Stimulated activated CD4-positive, alpha-beta T cell treated with anti-CD3 and anti-CD28 coated beads, TNF-alpha, amount 100 ng/mL, for 48 hours (primary cell): ENCODE measurements around the gene KIF22.
A peak's percentile ranks its signal among the peaks of the same experiment; 100 is the strongest.
"Not testable (repeated sequence)": the region's sequence is repeated elsewhere in the genome, so short reads cannot be mapped to it uniquely, and the experiment has no call there.

Experiments
- DNase-seq, 3 donors: peaks; one replicate each; pipeline ENCODE4 v3.0.0-alpha.2; 2020; ENCODE audit warnings: low read depth in 3 of 3

The KIF22 gene

DNA sequence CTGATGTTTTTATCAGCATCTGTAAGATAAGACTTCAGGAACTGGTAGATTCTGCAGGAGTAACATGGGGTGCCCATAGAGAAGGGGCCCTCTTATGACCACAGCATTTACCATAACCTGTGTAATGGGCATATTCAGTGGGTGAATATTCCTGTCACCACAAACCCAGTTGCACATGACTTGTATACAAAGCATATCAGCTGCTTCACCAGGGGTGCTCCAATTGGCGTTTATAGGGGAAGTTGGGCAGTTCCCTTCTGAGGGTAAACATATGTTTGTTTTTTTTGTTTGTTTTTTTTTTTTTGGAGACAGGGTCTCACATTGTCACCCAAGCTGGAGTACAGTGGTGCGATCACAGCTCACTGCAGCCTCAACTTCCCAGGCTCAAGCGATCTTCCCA lies 24.0 kb upstream of the KIF22 start:
- DNase-seq, result no peak

DNA sequence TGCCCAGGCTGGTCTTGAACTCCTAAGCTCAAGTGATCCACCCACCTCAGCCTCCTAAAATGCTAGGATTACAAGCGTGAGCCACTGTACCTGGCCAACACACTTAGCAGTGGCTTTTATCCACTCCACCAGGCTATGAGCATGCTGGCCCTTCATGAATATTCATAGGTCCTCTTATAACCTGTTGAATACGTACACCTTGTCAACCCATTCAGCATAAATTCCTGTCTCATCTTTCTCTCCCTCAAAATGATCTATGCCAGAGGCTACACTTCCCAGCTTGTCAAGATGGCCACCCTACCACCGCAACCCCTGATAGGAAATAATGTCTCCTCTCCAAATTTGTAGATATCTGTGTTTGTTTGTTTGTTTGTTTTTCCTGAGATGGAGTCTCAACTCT lies 23.5 kb upstream of the KIF22 start:
- no peak for DNase-seq

DNA sequence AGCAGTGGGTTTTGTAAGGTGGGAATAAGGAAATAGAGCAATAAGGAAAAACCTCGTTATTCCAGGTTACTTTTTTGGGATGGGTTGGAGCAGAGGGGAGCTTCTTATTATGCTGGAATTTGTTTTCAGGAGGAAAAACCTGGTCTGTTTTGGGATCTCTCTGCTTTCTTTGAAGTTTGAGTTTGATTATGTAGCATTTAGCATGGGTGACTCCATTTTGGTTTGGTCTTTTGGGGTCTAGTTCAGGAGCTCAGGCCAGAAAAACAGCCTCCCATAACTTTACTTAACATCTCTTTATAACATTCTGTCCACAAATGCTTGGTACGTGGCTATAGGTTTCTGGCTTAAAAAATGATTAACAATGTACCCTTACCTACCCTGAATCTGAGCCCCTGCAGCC lies 21.0 kb upstream of the KIF22 start:
- DNase-seq, result no peak

DNA sequence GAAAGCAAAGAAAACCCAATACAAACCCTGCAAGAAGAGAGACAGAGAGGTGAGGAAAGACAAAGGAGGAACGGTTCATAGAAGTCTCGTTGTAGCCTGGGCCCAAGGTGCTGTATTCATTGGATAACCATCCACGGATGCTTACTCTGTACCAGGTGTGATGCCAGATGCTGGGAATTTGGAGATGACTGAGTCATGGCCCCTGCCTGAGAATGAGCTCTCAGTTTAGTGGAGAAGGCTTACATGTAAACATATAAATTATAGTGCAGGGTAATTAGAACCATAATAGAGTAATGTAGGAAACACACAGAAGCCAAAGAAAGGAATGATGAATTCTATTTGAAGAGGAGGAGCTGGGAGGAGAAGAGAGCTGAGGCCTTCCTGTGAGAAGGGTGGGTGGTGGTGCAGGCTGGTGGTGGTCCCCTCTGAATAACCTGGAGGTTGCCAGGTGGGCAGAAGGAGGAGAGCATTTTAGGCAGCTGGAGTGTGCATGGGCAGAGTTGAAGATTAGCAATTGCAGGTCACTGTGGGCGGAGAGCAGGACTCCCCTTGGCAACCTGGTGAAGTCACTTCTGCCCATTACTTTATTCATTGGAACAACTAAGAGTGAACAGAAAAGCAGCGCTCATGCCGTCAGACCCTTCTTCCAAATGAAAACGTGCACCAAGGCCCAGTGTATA lies 20.2 kb upstream of the KIF22 start:
- DNase-seq, result no peak

DNA sequence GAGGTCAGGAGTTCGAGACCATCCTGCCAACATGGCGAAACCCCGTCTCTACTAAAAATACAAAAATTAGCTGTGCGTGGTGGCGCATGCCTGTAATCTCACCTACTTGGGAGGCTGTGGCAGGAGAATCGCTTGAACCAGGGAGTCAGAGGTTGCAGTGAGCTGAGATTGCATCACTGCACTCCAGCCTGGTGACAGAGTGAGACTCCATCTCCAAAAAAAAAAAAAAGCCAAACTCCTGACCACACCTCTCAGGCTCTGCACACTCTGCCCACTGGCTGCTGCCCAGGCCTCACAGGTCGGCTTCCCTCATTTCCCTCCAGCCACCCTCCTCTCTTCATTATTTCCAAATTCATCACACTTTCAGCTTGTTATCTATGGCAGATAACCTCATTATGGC lies 18.2 kb upstream of the KIF22 start:
- DNase-seq, result not testable (repeated sequence)

DNA sequence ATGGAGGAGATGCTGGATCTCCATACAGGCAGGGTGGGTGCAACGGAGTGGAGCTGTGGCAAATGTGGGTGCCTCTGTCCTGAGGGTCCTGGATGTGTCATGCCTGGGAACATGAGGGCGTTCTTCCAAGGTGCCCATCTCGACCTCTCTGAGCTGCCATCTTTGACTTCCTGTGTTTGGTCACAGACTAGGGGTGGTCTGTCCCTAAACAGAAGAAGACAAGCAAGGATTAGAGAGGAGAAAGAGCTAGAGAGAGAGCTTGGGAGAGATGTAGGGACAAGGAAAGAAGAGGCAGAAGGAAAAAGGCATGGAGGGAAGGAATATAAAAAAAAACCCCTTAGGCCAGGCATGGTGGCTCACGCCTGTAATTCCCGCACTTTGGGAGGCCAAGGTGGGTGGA lies 15.8 kb upstream of the KIF22 start:
- DNase-seq, result no peak

DNA sequence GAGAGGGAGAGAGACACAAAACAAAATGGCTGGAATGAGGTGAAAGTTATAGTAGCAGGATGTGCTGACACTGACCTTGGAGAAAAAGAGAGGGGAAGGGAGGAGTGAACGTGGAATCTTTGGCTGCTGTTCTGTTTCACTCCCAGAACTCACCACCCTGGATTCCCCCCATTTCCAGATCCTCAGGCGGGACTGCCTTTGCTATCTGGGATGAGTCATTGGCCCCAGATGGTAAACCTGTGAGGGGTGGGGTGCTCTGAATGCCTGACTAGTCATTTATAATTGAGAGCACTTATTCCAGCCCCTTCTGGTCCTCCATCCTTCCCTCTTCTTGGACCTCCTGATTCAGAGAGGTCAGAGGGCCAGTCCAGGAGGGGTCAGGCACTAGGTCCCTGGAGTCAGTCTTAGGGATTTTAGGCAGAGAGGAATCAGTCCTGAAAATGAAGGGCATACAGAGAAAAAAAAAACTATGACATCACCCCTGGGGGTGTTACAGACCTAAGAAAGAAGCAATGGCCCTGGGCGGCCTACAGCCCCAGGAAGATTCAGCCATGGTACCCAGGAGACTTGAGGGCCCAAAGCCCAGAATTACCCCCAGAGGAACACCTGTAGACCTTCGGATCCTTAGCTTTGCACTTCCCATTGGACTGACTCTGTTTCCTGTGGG lies 14.7 kb upstream of the KIF22 start:
- no peak for DNase-seq

DNA sequence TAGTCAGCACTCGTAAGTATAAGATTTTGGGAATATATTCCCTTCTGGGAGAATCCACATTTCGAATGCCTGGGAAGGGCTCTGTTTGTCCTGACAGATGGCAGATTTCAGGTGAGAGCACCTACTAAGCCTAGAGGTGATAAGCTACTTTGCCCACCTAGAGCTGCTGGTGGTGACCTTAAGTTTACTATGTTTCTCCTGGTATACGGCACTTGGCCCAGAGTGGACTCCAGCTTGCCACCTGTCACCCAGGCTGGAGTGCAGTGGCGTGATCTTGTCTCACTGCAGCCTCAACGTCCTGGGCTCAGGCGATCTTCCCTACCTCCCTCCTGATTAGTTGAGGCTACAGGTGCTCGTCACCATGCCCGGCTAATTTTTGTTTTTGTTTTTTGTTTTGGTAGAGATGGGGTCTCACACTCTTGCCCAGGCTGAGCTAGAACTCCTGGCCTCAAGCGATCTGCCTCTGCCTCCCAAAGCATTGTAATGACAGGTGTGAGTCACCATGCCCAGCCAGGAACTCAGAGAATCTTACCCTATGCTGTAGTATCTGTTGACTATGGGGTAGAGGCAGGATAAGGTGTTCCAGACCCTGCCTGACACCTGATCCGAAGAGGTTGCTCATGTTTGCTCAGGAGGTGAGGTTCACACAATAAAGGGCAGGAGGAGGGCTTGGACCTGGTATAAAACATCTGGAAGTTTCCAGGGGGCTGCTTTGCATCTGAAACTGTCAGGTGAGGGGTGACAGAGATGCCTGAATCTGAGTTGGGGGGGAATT lies 12.8 kb upstream of the KIF22 start, which contains the start of gene ZG16:
Gene ZG16, plus strand, starts transcription at position 681 of the 775 bp plus-strand sequence. CDS start 1,011 bp downstream, outside the sequence.
- no peak for DNase-seq

DNA sequence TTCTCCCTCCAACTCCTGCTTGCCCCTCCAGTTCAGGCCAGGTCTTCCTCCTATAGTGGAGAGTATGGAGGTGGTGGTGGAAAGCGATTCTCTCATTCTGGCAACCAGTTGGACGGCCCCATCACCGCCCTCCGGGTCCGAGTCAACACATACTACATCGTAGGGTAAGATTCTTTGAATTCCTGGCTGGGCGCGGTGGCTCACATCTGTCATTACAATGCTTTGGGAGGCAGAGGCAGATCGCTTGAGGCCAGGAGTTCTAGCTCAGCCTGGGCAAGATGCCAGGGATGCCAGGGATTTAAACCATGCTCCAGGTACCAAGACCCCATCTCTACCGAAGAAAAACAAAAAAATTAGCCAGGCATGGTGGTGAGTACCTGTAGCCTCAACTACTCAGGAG lies 11.1 kb upstream of the KIF22 start:
- no peak for DNase-seq

DNA sequence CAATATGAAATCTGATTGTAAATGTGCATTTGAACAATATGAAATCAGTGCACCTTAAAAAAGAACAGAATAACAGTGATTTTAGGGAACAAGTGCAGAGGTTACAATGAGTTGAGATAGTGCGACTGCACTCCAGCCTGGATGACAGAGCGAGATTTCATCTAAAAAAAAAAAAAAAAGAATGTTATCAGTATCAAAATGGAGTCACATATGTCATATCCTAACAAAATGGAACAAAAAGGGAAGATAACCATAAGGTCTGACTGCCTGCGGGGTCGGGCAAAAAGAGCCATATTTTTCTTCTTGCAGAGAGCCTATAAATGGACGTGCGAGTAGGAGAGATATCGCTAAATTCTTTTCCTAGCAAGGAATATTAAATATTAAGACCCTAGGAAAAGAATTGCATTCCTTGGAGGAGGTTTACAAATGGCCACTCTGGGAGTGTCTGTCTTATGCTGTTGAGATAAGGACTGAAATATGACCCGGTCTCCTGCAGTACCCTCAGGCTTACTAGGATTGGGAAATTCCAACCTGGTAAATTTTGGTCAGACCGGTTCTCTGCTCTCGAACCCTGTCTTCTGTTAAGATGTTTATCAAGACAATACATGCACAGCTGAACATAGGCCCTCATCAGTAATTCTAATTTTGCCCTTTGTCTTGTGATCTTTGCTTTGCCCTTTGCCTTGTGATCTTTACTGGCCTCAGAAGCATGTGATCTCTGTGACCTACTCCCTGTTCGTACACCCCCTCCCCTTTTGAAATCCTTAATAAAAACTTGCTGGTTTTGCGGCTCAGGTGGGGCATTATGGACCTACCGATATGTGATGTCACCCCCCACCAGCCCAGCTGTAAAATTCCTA lies 7.2 kb upstream of the KIF22 start:
- not testable (repeated sequence) for DNase-seq

DNA sequence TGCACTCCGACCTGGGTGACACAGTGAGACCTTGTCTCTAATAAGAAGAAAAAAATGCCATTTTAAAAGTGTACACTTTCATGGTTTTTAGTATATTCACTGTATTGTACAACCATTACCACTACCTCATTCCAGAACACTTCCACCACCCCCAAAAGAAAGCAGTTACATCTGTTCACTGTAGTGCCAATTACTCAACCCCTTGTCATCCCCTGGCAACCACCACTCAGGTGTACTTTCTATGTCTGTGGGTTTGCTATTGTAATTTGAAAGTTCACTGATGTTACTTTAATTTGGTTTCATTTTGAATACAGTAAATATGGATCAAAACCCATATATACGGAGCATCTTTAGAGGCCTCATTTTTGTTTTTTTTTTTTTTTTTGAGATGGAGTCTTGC lies 6.4 kb upstream of the KIF22 start:
- DNase-seq, result peak in 1 of 3 donors; percentile 36

DNA sequence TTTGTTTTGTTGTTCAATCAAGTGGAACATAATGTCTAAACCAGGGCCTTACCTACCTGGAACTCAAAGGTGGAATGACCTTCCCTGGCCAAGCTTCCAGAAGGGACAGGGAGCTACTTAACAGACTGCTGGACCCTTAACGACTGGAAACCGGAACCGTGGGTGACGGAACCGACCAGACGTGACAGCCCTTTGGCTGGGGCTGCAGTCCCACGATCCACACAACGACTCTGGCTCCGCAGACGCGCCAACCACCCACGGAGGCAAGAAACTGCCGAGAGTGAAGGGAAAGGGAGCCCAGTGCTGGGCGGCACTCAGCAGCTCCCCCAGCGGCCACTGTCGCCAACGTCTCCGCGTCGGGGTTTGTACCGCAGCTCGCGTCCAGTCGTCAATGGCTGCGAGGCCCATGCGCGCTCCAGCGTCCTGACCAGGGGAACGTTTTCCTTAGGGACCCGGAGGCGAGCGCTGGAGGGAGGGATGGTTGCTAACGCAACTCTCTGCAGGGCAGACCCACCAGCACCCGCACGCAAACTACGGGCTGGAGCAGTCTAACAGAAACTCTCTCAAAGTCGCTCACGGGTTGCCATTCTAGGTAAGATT lies 5.5 kb upstream of the KIF22 start:
- peak; percentile 48 to 78 (median 64) for DNase-seq

DNA sequence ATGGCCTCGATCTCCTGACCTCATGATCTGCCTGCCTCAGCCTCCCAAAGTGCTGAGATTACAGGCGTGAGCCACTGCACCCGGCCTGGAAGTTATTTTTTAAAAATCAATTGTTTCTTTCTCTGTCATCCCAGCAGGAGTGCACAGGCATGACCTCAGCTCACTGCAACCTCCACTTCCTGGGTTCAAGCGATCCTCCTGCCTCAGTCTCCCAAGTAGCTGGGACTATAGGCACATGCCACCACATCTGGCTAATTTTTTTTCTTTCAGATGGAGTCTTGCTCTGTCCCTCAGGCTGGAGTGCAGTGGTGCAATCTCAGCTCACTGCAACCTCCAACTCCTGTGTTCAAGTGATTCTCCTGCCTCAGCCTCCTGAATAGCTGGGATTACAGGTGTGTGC lies 3.4 kb upstream of the KIF22 start:
- DNase-seq, result not testable (repeated sequence)

DNA sequence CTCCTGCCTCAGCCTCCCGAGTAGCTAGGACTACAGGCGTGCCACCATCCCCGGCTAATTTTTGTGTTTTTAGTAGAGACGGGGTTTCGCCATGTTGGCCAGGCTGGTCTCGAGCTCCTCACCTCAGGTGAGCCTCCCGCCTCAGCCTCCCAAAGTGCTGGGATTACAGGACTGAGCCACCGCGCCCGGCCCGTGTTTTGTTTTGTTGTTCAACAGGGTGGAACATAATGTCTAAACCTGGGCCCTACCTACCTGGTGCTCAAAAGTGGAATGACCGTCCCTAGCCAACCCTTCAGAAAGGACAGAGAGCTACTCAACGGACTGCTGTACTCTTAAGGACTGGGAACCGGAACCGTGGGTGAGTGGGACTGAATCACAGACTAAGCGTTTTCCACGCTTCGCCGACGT lies 772 bp upstream of the KIF22 start:
- no peak for DNase-seq

DNA sequence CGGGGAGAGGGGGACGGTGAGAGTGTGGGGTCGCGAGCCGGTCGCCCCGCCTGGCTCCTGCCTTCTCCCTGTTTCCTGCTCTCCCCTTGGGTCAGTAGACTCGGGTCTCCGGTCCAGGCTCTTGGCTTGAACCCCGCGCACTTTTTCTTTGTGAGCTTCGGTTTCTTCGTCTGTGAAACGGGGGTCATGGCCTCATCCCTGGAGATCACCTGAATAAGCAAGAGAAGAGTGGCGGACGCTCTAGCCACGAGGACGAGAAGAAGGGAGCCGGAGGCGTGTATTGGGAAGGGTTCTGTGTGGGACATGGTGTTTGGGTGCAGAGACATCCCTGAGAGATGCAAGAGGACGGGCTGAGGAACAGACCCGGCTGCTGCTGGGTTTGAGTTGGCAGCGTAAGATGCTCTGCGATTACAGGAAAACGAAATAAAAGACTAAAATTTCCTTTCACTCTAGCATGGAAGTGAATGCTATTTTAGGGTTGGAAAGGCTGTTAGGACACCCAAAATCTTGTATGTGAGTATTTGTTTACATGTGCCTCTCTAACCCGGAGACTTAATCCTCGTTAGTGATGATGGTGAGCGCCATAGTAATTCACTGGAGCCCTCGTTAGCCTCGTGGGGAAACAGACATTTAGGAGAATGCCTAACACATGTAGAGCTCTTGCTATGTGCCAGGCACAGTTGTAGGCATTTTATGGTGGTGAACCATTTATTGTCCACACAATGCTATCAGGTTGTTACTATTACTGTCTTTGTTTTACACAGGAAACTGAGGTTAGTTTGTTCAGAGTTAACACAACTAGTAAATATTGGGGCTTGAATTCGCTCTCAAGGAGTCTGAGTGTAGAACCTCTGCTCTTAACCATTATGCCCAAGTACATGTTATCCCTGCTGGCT lies 646 bp downstream of the KIF22 start:
- no peak for DNase-seq

DNA sequence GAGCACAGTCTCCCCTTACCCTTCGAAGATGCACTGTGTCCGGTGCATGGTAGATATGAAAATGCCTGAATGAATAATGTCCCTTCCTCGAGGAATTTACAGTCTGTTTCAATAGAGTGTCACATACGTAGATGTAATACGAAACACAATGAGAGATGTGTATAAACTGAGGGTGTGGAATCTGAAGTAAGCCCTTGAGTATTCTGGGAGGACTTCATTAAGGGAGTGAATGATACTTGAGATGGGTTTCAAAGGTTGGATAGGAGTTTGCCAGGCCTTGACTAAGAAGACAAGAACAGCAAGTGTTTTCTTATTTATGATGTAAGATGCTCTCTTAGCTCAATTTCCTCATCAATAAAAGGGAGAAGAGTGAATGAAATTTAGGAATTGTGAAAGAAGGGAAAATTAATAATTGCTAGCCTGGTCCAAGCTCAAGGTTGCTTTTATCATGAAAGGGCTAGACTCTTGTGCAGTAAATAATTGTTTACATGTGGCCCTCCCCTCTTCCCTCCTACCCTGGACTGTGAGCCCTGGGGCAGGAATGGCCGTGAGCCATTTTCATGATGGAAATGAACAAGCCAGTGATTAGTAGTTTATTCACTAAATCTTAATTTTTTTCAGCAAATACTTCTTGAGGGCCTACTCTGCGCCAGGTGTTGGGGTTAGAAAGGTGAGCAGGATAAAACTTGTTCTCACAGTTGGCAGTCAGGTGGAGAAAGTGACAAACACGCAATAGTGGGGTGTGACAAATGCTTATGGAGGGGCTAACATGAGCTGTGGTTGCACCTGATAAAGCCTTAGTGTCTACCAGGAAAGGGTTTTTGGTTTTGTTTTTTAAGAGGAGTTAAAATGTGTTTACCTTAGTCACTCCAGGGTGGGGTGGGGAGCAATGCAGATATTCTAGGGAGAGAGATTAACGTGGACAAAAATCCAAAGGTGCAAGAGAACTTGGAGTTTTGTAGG lies 1.6 kb downstream of the KIF22 start:
- DNase-seq, result no peak

DNA sequence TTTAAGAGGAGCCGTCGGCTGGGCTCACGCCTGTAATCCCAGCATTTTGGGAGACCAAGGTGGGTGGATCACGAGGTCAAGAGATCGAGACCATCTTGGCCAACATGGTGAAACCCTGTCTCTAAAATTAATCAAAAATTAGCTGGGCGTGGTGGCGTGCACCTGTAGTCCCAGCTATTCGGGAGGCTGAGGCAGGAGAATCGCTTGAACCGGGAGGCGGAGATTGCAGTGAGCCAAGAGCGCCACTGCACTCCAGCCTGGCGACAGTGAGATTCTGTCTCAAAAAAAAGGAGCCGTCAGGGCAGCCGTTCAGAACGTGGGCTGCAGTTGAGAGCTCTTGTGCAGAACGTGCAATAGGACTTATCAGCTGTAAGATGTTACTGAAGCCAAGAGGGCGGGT lies 2.6 kb downstream of the KIF22 start:
- not testable (repeated sequence) for DNase-seq

DNA sequence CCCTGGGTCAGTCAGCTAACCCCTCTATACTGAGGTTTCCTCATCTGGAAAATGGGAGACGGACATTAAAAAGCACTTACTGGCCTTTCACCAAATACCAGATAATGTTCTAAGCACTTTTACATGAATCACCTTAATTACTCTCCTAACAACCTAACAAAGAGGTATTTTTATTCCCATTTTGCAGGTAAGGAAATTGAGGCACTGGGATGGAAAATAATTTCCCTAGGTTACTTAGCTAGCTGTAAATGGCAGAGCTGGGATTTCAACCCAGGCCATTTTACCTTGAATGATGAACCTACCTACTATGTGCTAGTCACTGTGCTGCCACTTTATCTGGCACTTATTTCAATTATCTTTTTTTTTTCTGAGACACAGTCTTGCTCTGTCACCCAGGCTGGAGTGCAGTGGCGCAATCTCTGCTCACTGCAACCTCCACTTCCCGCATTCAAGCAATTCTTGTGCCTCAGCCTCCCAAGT lies 3.7 kb downstream of the KIF22 start:
- DNase-seq, result no peak

DNA sequence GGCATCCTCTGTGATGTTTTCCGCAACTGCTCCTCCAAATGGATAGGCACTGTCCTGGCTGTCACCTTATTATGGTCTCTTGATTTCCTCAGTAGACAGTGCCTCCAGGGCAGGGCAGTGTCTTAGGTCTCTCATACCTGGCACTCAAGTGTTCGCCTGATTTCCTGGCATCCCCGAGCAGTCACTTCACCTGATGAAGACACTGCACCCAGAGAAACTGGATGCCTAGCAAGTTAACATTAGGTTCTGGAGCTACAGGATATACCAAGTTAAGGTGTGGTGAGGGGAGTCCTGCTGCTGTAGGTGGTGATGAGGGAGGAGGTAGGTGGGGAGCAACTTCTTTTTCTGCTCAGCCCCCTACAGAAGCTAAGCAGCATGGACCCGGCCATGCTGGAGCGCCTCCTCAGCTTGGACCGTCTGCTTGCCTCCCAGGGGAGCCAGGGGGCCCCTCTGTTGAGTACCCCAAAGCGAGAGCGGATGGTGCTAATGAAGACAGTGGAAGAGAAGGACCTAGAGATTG lies 11.9 kb downstream of the KIF22 start:
- no peak for DNase-seq
